BJ (cell line): Measurements from ENCODE around the gene AEBP2. TPM values are rescaled to one million over a fixed set of nuclear protein-coding genes. Genes with fewer than 3 reads are reported as not detected.

Experiments used
- CTCF ChIA-PET: fragments of 350-600 bp; formaldehyde crosslinking; extraction: SDS; loops from one replicate; lab custom pipeline; 2021; ENCODE audit warnings: antibody characterized with exemption, inconsistent platforms; lab: Yijun Ruan, JAX
- POLR2A ChIA-PET: fragments of 300-600 bp; sonication (Branson Sonifier 250); formaldehyde crosslinking; extraction: SDS; loops from one replicate; lab custom pipeline; 2021; ENCODE audit warnings: antibody characterized with exemption; lab: Charles Lee
- DNase-seq: peaks from one replicate; pipeline ENCODE4 v3.0.0-alpha.2; 2011; ENCODE audit warnings: low read depth
- H3K27me3 ChIP-seq: 2 replicates; pipeline ENCODE4 v1.6.0; 2011; ENCODE audit warnings: low read length; ENCODE audit not compliant: control insufficient read depth, insufficient read depth
- H3K36me3 ChIP-seq: 2 replicates; pipeline ENCODE4 v1.5.1; 2011; ENCODE audit warnings: low read length; ENCODE audit not compliant: control insufficient read depth, insufficient read depth
- H3K4me3 ChIP-seq: 2 replicates; pipeline ENCODE4 v1.5.1; 2011; ENCODE audit warnings: low read depth, mild to moderate bottlenecking, control low read depth, low read length
- CTCF ChIP-seq: IDR thresholded peaks from 2 replicates; pipeline ENCODE4 v1.5.1; 2011; ENCODE audit warnings: low read depth, mild to moderate bottlenecking, control low read depth, inconsistent platforms, low read length, moderate library complexity; ENCODE audit not compliant: insufficient read depth
- polyA plus RNA-seq: library from polyadenylated mRNA; depleted of rRNA; stranded (reverse); fragments of >200 nt; gene quantifications from 2 replicates; pipeline ENCODE4 v1.2.3, GENCODE V29; 2011

Gene AEBP2
- polyA plus RNA-seq, 1 experiment: 6.3 TPM

- POLR2A ChIA-PET: interaction anchor here (0.6 kb wide), 1 partner anchor 39 kb away, joined by 4 read pairs; no protein-coding TSS in a partner anchor
- CTCF ChIA-PET: no interaction called here
Observed at GRCh38 chr12:19482036-19482435, 42.7 kb downstream of the AEBP2 start.

GRCh38 chr12:19482551-19483109, 43.3 kb downstream of the AEBP2 start:
- CTCF ChIA-PET: no interaction called here

More at GRCh38 chr12:19482036-19482435, 42.7 kb downstream of the AEBP2 start:
- peaks cover 2% of the 10 kb centered on the region for H3K36me3 ChIP-seq
- DNase-seq: no peak
- TF ChIP-seq CTCF: no peak
- no peak overlapping the region for H3K4me3 ChIP-seq
- H3K27me3 ChIP-seq: no peaks in the 10 kb centered on the region

GRCh38 chr12:19483727-19484126, 44.4 kb downstream of the AEBP2 start:
- TF ChIP-seq CTCF: no peak
- peaks cover 2% of the 10 kb centered on the region for H3K36me3 ChIP-seq
- DNase-seq: no peak
- ChIA-PET CTCF (no interaction called here), POLR2A (no interaction called here)
- H3K4me3 ChIP-seq: no peak overlapping the region
- no peaks in the 10 kb centered on the region for H3K27me3 ChIP-seq

More at GRCh38 chr12:19482551-19483109, 43.3 kb downstream of the AEBP2 start:
- no peak for DNase-seq
- POLR2A ChIA-PET: interaction anchor here (0.6 kb wide), 1 partner anchor 39 kb away, joined by 4 read pairs; no protein-coding TSS in a partner anchor
- H3K36me3 ChIP-seq: peaks cover 2% of the 10 kb centered on the region
- H3K27me3 ChIP-seq: no peaks in the 10 kb centered on the region
- H3K4me3 ChIP-seq: no peak overlapping the region
- TF ChIP-seq CTCF: no peak

GRCh38 chr12:19484738-19485137, 45.4 kb downstream of the AEBP2 start:
- no peak overlapping the region for H3K4me3 ChIP-seq
- no peak for DNase-seq
- no peaks in the 10 kb centered on the region for H3K27me3 ChIP-seq
- no peak for TF ChIP-seq CTCF
- CTCF ChIA-PET: no interaction called here
- POLR2A ChIA-PET: no interaction called here
- no peaks in the 10 kb centered on the region for H3K36me3 ChIP-seq

- Histone ChIP-seq H3K36me3 (no peaks in the 10 kb centered on the region), H3K4me3 (no peak overlapping the region), H3K27me3 (no peaks in the 10 kb centered on the region)
- no peak for DNase-seq
- ChIA-PET POLR2A (no interaction called here), CTCF (no interaction called here)
- no peak for TF ChIP-seq CTCF
Observed at GRCh38 chr12:19485240-19485639, 45.9 kb downstream of the AEBP2 start.
